MM.1S (cell line): ENCODE results near the gene LGALS7.

Source experiments
- DNase-seq: peaks from one replicate; pipeline ENCODE4 v3.0.0-alpha.2; 2015
- H2AFZ ChIP-seq: fragments of 300-600 bp; sonication (generic); 2 replicates; pipeline ENCODE4 v1.6.0; 2016; ENCODE audit warnings: antibody characterized with exemption, low read length
- H3F3A ChIP-seq: fragments of 300-600 bp; sonication (generic); 2 replicates; pipeline ENCODE4 v1.6.1; 2016; ENCODE audit warnings: mild to moderate bottlenecking, antibody characterized with exemption, low read length, moderate library complexity, mixed read lengths; ENCODE audit not compliant: insufficient read depth
- H3K27ac ChIP-seq: fragments of 300-600 bp; sonication (generic); 2 replicates; pipeline ENCODE4 v1.5.1; 2016; ENCODE audit warnings: mild to moderate bottlenecking, low read length
- H3K27me3 ChIP-seq: fragments of 300-600 bp; sonication (generic); replicated peaks from 2 replicates; pipeline ENCODE4 v1.6.0; 2016; ENCODE audit warnings: low read length; ENCODE audit not compliant: insufficient read depth
- H3K36me3 ChIP-seq: fragments of 300-600 bp; sonication (generic); replicated peaks from 2 replicates; pipeline ENCODE4 v1.6.1; 2016; ENCODE audit warnings: mild to moderate bottlenecking, low read length, mixed read lengths; ENCODE audit not compliant: insufficient read depth
- H3K4me1 ChIP-seq: fragments of 300-600 bp; sonication (generic); 2 replicates; pipeline ENCODE4 v1.6.1; 2016; ENCODE audit warnings: low read length, mixed read lengths
- H3K4me2 ChIP-seq: fragments of 300-600 bp; sonication (generic); 2 replicates; pipeline ENCODE4 v1.6.0; 2016; ENCODE audit warnings: low read depth, low read length
- H3K4me3 ChIP-seq: fragments of 300-600 bp; sonication (generic); 2 replicates; pipeline ENCODE4 v1.5.1; 2016; ENCODE audit warnings: low read length, mixed read lengths
- H3K79me2 ChIP-seq: fragments of 300-600 bp; sonication (generic); 2 replicates; pipeline ENCODE4 v1.6.1; 2016; ENCODE audit warnings: mixed run types, low read length, mixed read lengths
- H3K9ac ChIP-seq: fragments of 300-600 bp; sonication (generic); 2 replicates; pipeline ENCODE4 v1.6.1; 2016; ENCODE audit warnings: low read length, mixed read lengths
- H3K9me2 ChIP-seq: fragments of 300-600 bp; sonication (generic); replicated peaks from 2 replicates; pipeline ENCODE4 v1.6.1; 2016; ENCODE audit warnings: mild to moderate bottlenecking, low read length, mixed read lengths; ENCODE audit not compliant: insufficient read depth
- H3K9me3 ChIP-seq: fragments of 300-600 bp; sonication (generic); replicated peaks from 2 replicates; pipeline ENCODE4 v1.6.1; 2016; ENCODE audit warnings: mild to moderate bottlenecking, low read length, mixed read lengths; ENCODE audit not compliant: insufficient read depth
- H4K20me1 ChIP-seq: fragments of 300-600 bp; sonication (generic); 2 replicates; pipeline ENCODE4 v1.6.1; 2016; ENCODE audit warnings: mild to moderate bottlenecking, low read length, moderate library complexity, mixed read lengths; ENCODE audit not compliant: insufficient read depth
- CTCF ChIP-seq: fragments of 300-600 bp; sonication (generic); IDR thresholded peaks from 2 replicates; pipeline ENCODE4 v1.5.1; 2016; ENCODE audit warnings: antibody characterized with exemption, low read length, mixed read lengths
- EZH2 ChIP-seq: fragments of 300-600 bp; sonication (generic); optimal IDR thresholded peaks from 2 replicates; pipeline ENCODE3; 2017; ENCODE audit warnings: low read depth, mild to moderate bottlenecking, antibody characterized with exemption, low read length, mixed read lengths
- EZH2phosphoT487 ChIP-seq: fragments of 300-600 bp; sonication (generic); IDR thresholded peaks from 2 replicates; pipeline ENCODE4 v1.6.1; 2018; ENCODE audit warnings: antibody characterized with exemption, low read length

Gene LGALS7

GRCh38 chr19:38734426-38735256 is 38.7 kb downstream of the LGALS7 start:
- peak overlapping the region; percentile 47 for H3K9ac ChIP-seq
- TF ChIP-seq EZH2 (no peak), EZH2phosphoT487 (no peak), CTCF (no peak)
- peaks cover 18% of the 10 kb centered on the region for H3K4me1 ChIP-seq
- DNase-seq: peak; percentile 74
- H4K20me1 ChIP-seq: no peaks in the 10 kb centered on the region
- H3K36me3 ChIP-seq: no peaks in the 10 kb centered on the region
- peaks cover 4% of the 10 kb centered on the region for H3K27me3 ChIP-seq
- H3F3A ChIP-seq: peaks cover 25% of the 10 kb centered on the region
- peak overlapping the region; percentile 85 for H3K4me2 ChIP-seq
- peak overlapping the region; percentile 71 for H2AFZ ChIP-seq
- peak overlapping the region; percentile 60 for H3K4me3 ChIP-seq
- H3K9me2 ChIP-seq: no peaks in the 10 kb centered on the region
- H3K9me3 ChIP-seq: no peaks in the 10 kb centered on the region
- H3K79me2 ChIP-seq: no peaks in the 10 kb centered on the region
- peak overlapping the region; percentile 77 for H3K27ac ChIP-seq

GRCh38 chr19:38734176-38734425 is 39.2 kb downstream of the LGALS7 start:
- H3K9me2 ChIP-seq: no peaks in the 10 kb centered on the region
- H2AFZ ChIP-seq: peak overlapping the region; percentile 71
- H3K4me2 ChIP-seq: peak overlapping the region; percentile 85
- TF ChIP-seq EZH2phosphoT487 (no peak), EZH2 (no peak), CTCF (no peak)
- H3K4me1 ChIP-seq: peaks cover 18% of the 10 kb centered on the region
- no peaks in the 10 kb centered on the region for H3K9me3 ChIP-seq
- H3F3A ChIP-seq: peaks cover 25% of the 10 kb centered on the region
- peaks cover 4% of the 10 kb centered on the region for H3K27me3 ChIP-seq
- H3K79me2 ChIP-seq: no peaks in the 10 kb centered on the region
- H3K4me3 ChIP-seq: peak overlapping the region; percentile 60
- DNase-seq: no peak
- no peaks in the 10 kb centered on the region for H4K20me1 ChIP-seq
- peak overlapping the region; percentile 77 for H3K27ac ChIP-seq
- H3K36me3 ChIP-seq: no peaks in the 10 kb centered on the region
- H3K9ac ChIP-seq: peak overlapping the region; percentile 47

GRCh38 chr19:38733493-38734175 is 39.7 kb downstream of the LGALS7 start:
- Histone ChIP-seq H3K79me2 (no peaks in the 10 kb centered on the region), H3K27ac (peak overlapping the region; percentile 77; the same call in 1 of the 2 replicates), H3K9ac (peak overlapping the region; percentile 47), H4K20me1 (no peaks in the 10 kb centered on the region), H3K4me1 (peaks cover 18% of the 10 kb centered on the region), H3K4me3 (peak overlapping the region; percentile 60), H3K9me2 (no peaks in the 10 kb centered on the region), H2AFZ (peak overlapping the region; percentile 71), H3K4me2 (peak overlapping the region; percentile 85), H3K9me3 (no peaks in the 10 kb centered on the region), H3K36me3 (no peaks in the 10 kb centered on the region), H3K27me3 (peaks cover 4% of the 10 kb centered on the region), H3F3A (peaks cover 25% of the 10 kb centered on the region)
- no peak for TF ChIP-seq EZH2
- no peak for TF ChIP-seq CTCF
- no peak for TF ChIP-seq EZH2phosphoT487
- DNase-seq: no peak
